ENCODE data around the gene ELSPBP1.

DNA sequence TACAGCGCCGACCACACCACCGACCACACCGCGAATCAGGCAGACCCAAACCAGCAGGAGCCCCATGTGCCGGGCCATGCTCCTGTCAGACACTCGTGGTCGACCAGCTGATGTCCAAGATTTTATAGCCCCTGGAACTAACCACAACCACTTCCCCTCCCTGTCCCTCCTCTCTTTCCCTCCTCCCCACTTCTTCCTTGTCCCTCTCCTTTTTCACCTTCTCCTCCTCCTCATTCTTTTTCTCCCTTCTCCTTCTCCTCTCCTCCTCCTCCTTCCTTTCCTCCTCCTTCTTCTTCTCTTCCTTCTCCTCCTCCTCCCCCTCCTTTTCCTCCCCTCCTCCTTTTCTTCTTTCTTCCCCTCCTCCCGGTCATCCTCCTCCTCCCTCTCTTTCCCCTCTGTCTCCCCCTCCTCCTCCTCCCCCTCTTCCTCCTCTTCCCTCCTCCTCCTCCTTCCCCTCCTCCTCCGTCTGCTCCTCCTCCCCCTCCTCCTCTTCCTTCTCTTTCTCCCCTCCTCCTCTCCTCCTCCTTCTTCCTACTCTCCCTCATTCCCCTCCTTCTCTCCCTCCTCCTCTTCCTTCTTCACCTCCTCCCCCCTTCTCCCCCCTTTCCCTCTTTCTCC, 3.1 kb upstream of the ELSPBP1 start:
- TF ChIP-seq POLR2A (IDR thresholded peaks at IDR 0.05) (no peak), EP300 (IDR thresholded peaks at IDR 0.05) (no peak)
- TF ChIP-seq, protein P1, sequence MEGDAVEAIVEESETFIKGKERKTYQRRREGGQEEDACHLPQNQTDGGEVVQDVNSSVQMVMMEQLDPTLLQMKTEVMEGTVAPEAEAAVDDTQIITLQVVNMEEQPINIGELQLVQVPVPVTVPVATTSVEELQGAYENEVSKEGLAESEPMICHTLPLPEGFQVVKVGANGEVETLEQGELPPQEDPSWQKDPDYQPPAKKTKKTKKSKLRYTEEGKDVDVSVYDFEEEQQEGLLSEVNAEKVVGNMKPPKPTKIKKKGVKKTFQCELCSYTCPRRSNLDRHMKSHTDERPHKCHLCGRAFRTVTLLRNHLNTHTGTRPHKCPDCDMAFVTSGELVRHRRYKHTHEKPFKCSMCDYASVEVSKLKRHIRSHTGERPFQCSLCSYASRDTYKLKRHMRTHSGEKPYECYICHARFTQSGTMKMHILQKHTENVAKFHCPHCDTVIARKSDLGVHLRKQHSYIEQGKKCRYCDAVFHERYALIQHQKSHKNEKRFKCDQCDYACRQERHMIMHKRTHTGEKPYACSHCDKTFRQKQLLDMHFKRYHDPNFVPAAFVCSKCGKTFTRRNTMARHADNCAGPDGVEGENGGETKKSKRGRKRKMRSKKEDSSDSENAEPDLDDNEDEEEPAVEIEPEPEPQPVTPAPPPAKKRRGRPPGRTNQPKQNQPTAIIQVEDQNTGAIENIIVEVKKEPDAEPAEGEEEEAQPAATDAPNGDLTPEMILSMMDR (IDR thresholded peaks at IDR 0.05), result no peak
